Hematopoietic multipotent progenitor cell (in vitro differentiated cells): ENCODE results near the gene GAREM1. TPM values are rescaled to one million over a fixed set of nuclear protein-coding genes. Genes with fewer than 3 reads are reported as not detected.

Experiments
- DNase-seq, 3 donors: peaks; one replicate each; pipeline ENCODE4 v3.0.0-alpha.2; 2011 to 2015; ENCODE audit warnings: low read depth in 2 of 3, low spot score in 2 of 3
- small RNA-seq: library from RNA; depleted of rRNA; stranded (forward); fragments of <200 nt; gene quantifications from one replicate; pipeline ENCODE3, GENCODE V24; 2012
- total RNA-seq: library from RNA; depleted of rRNA; stranded (reverse); fragments of >200 nt; gene quantifications from one replicate; pipeline ENCODE4 v1.2.3, GENCODE V29; 2012

Gene GAREM1
- total RNA-seq, 1 donor, result under 0.01 TPM

GRCh38 chr18:32216390-32216789 lies 254.3 kb downstream of the GAREM1 start:
- no peak for DNase-seq

- DNase-seq, result no peak
Observed at GRCh38 chr18:32213693-32214092, 257.0 kb downstream of the GAREM1 start.

Small RNAs within 50 kb of the gene (small RNA-seq; reads per million reads assigned to genes)
- not detected for gene RF00019
